RWPE2 (cell line): Measurements from ENCODE around the gene NINJ2.

Experiments
- ATAC-seq: fragments of 200-7000 bp; cut with Tn5 transposase; 3 replicates; pipeline ENCODE4 v1.9.1; 2021; ENCODE audit warnings: low read depth
- DNase-seq: peaks from one replicate; pipeline ENCODE4 v3.0.0-alpha.2; 2020; ENCODE audit warnings: low spot score
- H3K27ac ChIP-seq: fragments of 450-650 bp; 2 replicates; pipeline ENCODE4 v1.5.1; 2017; ENCODE audit warnings: mild to moderate bottlenecking; ENCODE audit not compliant: poor library complexity, severe bottlenecking
- H3K27me3 ChIP-seq: fragments of 250-450 bp; sonication (Bioruptor Pico); 2 replicates; pipeline ENCODE4 v1.5.1; 2021; ENCODE audit warnings: mild to moderate bottlenecking, moderate library complexity; ENCODE audit not compliant: insufficient read depth, poor library complexity, severe bottlenecking
- H3K36me3 ChIP-seq: fragments of 250-450 bp; sonication (Bioruptor Pico); 2 replicates; pipeline ENCODE4 v1.5.1; 2020; ENCODE audit warnings: low read depth, mild to moderate bottlenecking, moderate library complexity
- H3K4me1 ChIP-seq: fragments of 250-450 bp; sonication (Bioruptor Pico); 2 replicates; pipeline ENCODE4 v1.5.1; 2021; ENCODE audit warnings: mild to moderate bottlenecking, moderate library complexity; ENCODE audit not compliant: insufficient read depth, poor library complexity, severe bottlenecking
- H3K4me3 ChIP-seq: fragments of 250-450 bp; sonication (Bioruptor Pico); 2 replicates; pipeline ENCODE4 v1.5.1; 2021; ENCODE audit warnings: mild to moderate bottlenecking, moderate library complexity; ENCODE audit not compliant: severe bottlenecking
- H3K9me3 ChIP-seq: fragments of 250-450 bp; sonication (Bioruptor Pico); 2 replicates; pipeline ENCODE4 v1.5.1; 2021; ENCODE audit warnings: mild to moderate bottlenecking, moderate library complexity; ENCODE audit not compliant: severe bottlenecking
- CTCF ChIP-seq: fragments of 450-650 bp; IDR thresholded peaks from one replicate; pipeline ENCODE4 v1.5.1; 2017; ENCODE audit warnings: mild to moderate bottlenecking, moderate library complexity; ENCODE audit not compliant: poor library complexity, severe bottlenecking

The NINJ2 gene

DNA sequence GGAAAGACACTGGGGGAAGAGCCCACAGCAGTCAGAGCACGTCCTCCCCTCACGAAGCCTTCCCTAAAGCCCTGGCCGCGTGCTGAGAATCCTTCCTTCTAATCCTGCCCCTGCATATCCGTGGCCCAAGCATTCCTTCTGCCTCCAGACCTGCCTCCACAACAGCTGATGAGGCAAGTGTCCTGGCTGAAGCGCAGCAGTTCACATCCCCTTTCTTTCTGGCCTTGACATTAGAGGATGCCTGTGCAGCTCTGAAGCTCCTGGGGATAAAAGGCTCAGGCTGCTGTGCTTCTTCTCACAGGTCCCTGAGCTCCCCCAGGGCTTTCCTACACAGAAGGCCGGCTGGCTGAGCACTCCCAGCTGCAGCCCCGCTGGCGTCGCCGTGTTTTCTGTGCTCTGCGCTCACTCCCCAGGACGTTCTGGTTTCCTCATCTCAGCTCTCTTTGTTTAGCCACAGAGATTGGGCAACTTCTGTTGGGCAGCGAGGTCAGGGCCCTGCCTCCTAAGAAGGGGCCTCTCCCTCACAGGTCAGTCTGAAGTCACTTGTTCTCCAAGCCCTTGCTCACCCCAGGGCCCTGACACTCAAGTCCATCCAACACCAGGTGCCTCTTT, 45.8 kb downstream of the NINJ2 start:
- no peak for TF ChIP-seq CTCF
- no peak overlapping the region for H3K4me3 ChIP-seq
- H3K36me3 ChIP-seq = no peaks in the 10 kb centered on the region
- no peak for ATAC-seq
- H3K27ac ChIP-seq = no peak overlapping the region
- H3K27me3 ChIP-seq = no peaks in the 10 kb centered on the region
- no peak for DNase-seq
- H3K9me3 ChIP-seq = no peaks in the 10 kb centered on the region
- H3K4me1 ChIP-seq = no peaks in the 10 kb centered on the region

- Histone ChIP-seq H3K9me3 (no peaks in the 10 kb centered on the region), H3K27me3 (no peaks in the 10 kb centered on the region), H3K36me3 (no peaks in the 10 kb centered on the region), H3K4me3 (no peak overlapping the region), H3K4me1 (no peaks in the 10 kb centered on the region), H3K27ac (no peak overlapping the region)
- ATAC-seq = no peak
- no peak for DNase-seq
- no peak for TF ChIP-seq CTCF
These were observed 47.6 kb downstream of the NINJ2 start for GRCh38 chr12:615620-616019.

GRCh38 chr12:614411-614970, 48.8 kb downstream of the NINJ2 start:
- DNase-seq (no peak), ATAC-seq (no peak; the same call in 2 of the 3 replicates)
- peaks cover 7% of the 10 kb centered on the region for H3K4me1 ChIP-seq
- H3K27me3 ChIP-seq = no peaks in the 10 kb centered on the region
- no peaks in the 10 kb centered on the region for H3K36me3 ChIP-seq
- TF ChIP-seq CTCF = no peak
- no peak overlapping the region for H3K4me3 ChIP-seq
- no peak overlapping the region for H3K27ac ChIP-seq
- no peaks in the 10 kb centered on the region for H3K9me3 ChIP-seq

GRCh38 chr12:613996-614395, 49.2 kb downstream of the NINJ2 start:
- DNase-seq = no peak
- Histone ChIP-seq H3K27me3 (no peaks in the 10 kb centered on the region), H3K36me3 (no peaks in the 10 kb centered on the region), H3K27ac (no peak overlapping the region), H3K4me3 (no peak overlapping the region), H3K9me3 (no peaks in the 10 kb centered on the region), H3K4me1 (peaks cover 7% of the 10 kb centered on the region)
- ATAC-seq = no peak
- TF ChIP-seq CTCF = no peak

- H3K36me3 ChIP-seq = no peaks in the 10 kb centered on the region
- H3K4me1 ChIP-seq = peaks cover 7% of the 10 kb centered on the region
- TF ChIP-seq CTCF = no peak
- no peaks in the 10 kb centered on the region for H3K9me3 ChIP-seq
- H3K27me3 ChIP-seq = no peaks in the 10 kb centered on the region
- no peak overlapping the region for H3K4me3 ChIP-seq
- no peak for ATAC-seq
- H3K27ac ChIP-seq = no peak overlapping the region
- no peak for DNase-seq
These were observed 50.4 kb downstream of the NINJ2 start for GRCh38 chr12:612886-613285.
